HEK293 (cell line): ENCODE results near the gene FTO.

Experiments used
- CTCF ChIA-PET: fragments of 350-600 bp; formaldehyde crosslinking; extraction: SDS; loops from one replicate; lab custom pipeline; 2021; ENCODE audit warnings: antibody characterized with exemption; lab: Yijun Ruan, JAX
- POLR2A ChIA-PET: fragments of 300-600 bp; formaldehyde crosslinking; extraction: SDS; loops from one replicate; lab custom pipeline; 2020; ENCODE audit warnings: antibody characterized with exemption, inconsistent platforms; lab: Yijun Ruan, JAX
- H3K27ac ChIP-seq: fragments of 200-500 bp; sonication (Bioruptor generic); 2 replicates; pipeline ENCODE4 v1.5.1; 2014; ENCODE audit warnings: low read depth, low read length, control low read depth, inconsistent platforms; ENCODE audit errors: extremely low read depth
- H3K36me3 ChIP-seq, 2 experiments: fragments of 200-500 bp in 1 of 2; sonication (Bioruptor generic) in 1 of 2; 1 replicate in 1 of 2; 2 replicates in 1 of 2; pipeline ENCODE4 v1.5.1; 2014 to 2017; ENCODE audit warnings: inconsistent platforms in 2 of 2, low read length in 2 of 2; ENCODE audit not compliant: control insufficient read depth in 2 of 2, insufficient read depth in 1 of 2
- H3K4me1 ChIP-seq: fragments of 200-500 bp; sonication (Bioruptor generic); 2 replicates; pipeline ENCODE4 v1.5.1; 2014; ENCODE audit warnings: mild to moderate bottlenecking, low read length, inconsistent platforms; ENCODE audit not compliant: control insufficient read depth, insufficient read depth
- H3K4me3 ChIP-seq: 2 replicates; pipeline ENCODE4 v1.5.1; 2011; ENCODE audit warnings: low read depth, mild to moderate bottlenecking, control low read depth, low read length, moderate library complexity
- H3K9me3 ChIP-seq: fragments of 200-500 bp; sonication (Bioruptor generic); 2 replicates; pipeline ENCODE4 v1.5.1; 2014; ENCODE audit warnings: low read depth, low read length, inconsistent platforms; ENCODE audit not compliant: control insufficient read depth, insufficient read depth
- MZF1 ChIP-seq: fragments of 450-650 bp; formaldehyde crosslinking; IDR thresholded peaks from 2 replicates; pipeline ENCODE4 v1.5.1; 2017; ENCODE audit warnings: missing biosample characterization, missing genetic modification characterization, borderline replicate concordance
- TSHZ1 ChIP-seq: fragments of 450-650 bp; formaldehyde crosslinking; IDR thresholded peaks from 2 replicates; pipeline ENCODE4 v1.5.1; 2016; ENCODE audit warnings: missing biosample characterization, missing genetic modification characterization, borderline replicate concordance
- WT1 ChIP-seq: fragments of 450-650 bp; formaldehyde crosslinking; IDR thresholded peaks from 2 replicates; pipeline ENCODE4 v1.5.1; 2016; ENCODE audit warnings: missing biosample characterization, missing genetic modification characterization
- YY2 ChIP-seq: fragments of 450-650 bp; formaldehyde crosslinking; IDR thresholded peaks from 2 replicates; pipeline ENCODE4 v1.5.1; 2016; ENCODE audit warnings: missing biosample characterization, missing genetic modification characterization
- ZFP37 ChIP-seq: fragments of 450-650 bp; formaldehyde crosslinking; IDR thresholded peaks from 2 replicates; pipeline ENCODE4 v1.5.1; 2016; ENCODE audit warnings: missing biosample characterization, missing genetic modification characterization
- ZNF138 ChIP-seq: fragments of 450-650 bp; formaldehyde crosslinking; IDR thresholded peaks from 2 replicates; pipeline ENCODE4 v1.5.1; 2016; ENCODE audit warnings: missing biosample characterization, missing genetic modification characterization, borderline replicate concordance
- ZNF157 ChIP-seq: fragments of 450-650 bp; formaldehyde crosslinking; IDR thresholded peaks from 2 replicates; pipeline ENCODE4 v1.5.1; 2016; ENCODE audit warnings: missing biosample characterization, missing genetic modification characterization
- ZNF16 ChIP-seq: fragments of 450-650 bp; formaldehyde crosslinking; IDR thresholded peaks from 2 replicates; pipeline ENCODE4 v1.5.1; 2016; ENCODE audit warnings: low read depth, missing biosample characterization, missing genetic modification characterization
- ZNF292 ChIP-seq: fragments of 450-650 bp; formaldehyde crosslinking; IDR thresholded peaks from 2 replicates; pipeline ENCODE4 v1.5.1; 2016; ENCODE audit warnings: low read depth, missing biosample characterization, missing genetic modification characterization, borderline replicate concordance
- ZNF324 ChIP-seq: fragments of 450-650 bp; formaldehyde crosslinking; IDR thresholded peaks from 2 replicates; pipeline ENCODE4 v1.5.1; 2016; ENCODE audit warnings: missing biosample characterization, missing genetic modification characterization
- ZNF335 ChIP-seq: fragments of 450-650 bp; formaldehyde crosslinking; conservative IDR thresholded peaks from 2 replicates; pipeline ENCODE4 v1.5.1; 2016; ENCODE audit warnings: missing biosample characterization, missing genetic modification characterization
- ZNF423 ChIP-seq: fragments of 450-650 bp; formaldehyde crosslinking; IDR thresholded peaks from 2 replicates; pipeline ENCODE4 v1.5.1; 2016; ENCODE audit warnings: missing biosample characterization, missing genetic modification characterization
- ZNF530 ChIP-seq: fragments of 450-650 bp; formaldehyde crosslinking; IDR thresholded peaks from 2 replicates; pipeline ENCODE4 v1.5.1; 2016; ENCODE audit warnings: low read depth, missing biosample characterization, missing genetic modification characterization
- ZNF544 ChIP-seq: fragments of 450-650 bp; formaldehyde crosslinking; IDR thresholded peaks from 2 replicates; pipeline ENCODE4 v1.5.0; 2017; ENCODE audit warnings: missing biosample characterization, missing genetic modification characterization
- ZNF548 ChIP-seq: fragments of 450-650 bp; formaldehyde crosslinking; IDR thresholded peaks from 2 replicates; pipeline ENCODE4 v1.5.1; 2016; ENCODE audit warnings: missing biosample characterization, missing genetic modification characterization
- ZNF571 ChIP-seq: fragments of 450-650 bp; formaldehyde crosslinking; IDR thresholded peaks from 2 replicates; pipeline ENCODE4 v1.5.0; 2017; ENCODE audit warnings: missing biosample characterization, missing genetic modification characterization
- ZNF600 ChIP-seq: fragments of 450-650 bp; formaldehyde crosslinking; IDR thresholded peaks from 2 replicates; pipeline ENCODE4 v1.5.1; 2016; ENCODE audit warnings: missing biosample characterization, missing genetic modification characterization
- ZNF670 ChIP-seq: fragments of 450-650 bp; formaldehyde crosslinking; IDR thresholded peaks from 2 replicates; pipeline ENCODE4 v1.5.1; 2016; ENCODE audit warnings: missing biosample characterization, missing genetic modification characterization, low read depth
- ZNF747 ChIP-seq: fragments of 450-650 bp; formaldehyde crosslinking; IDR thresholded peaks from 2 replicates; pipeline ENCODE4 v1.5.1; 2016; ENCODE audit warnings: missing biosample characterization, missing genetic modification characterization
- ZNF76 ChIP-seq: fragments of 450-650 bp; formaldehyde crosslinking; IDR thresholded peaks from 2 replicates; pipeline ENCODE4; 2016; ENCODE audit warnings: low read depth, missing biosample characterization, missing genetic modification characterization, borderline replicate concordance
- ZSCAN4 ChIP-seq: fragments of 450-650 bp; formaldehyde crosslinking; IDR thresholded peaks from 2 replicates; pipeline ENCODE4 v1.5.1; 2017; ENCODE audit warnings: missing biosample characterization, missing genetic modification characterization

FTO gene

GRCh38 chr16:54009464-54010176 lies 305.7 kb downstream of the FTO start:
- ChIA-PET CTCF (no interaction called here), POLR2A (no interaction called here)
- Histone ChIP-seq H3K27ac (no peak overlapping the region), H3K9me3 (no peaks in the 10 kb centered on the region), H3K4me3 (no peak overlapping the region), H3K4me1 (no peaks in the 10 kb centered on the region), H3K36me3 (no peaks in the 10 kb centered on the region)
- TF ChIP-seq ZNF670 (tag by site-specific recombination) (no peak), ZNF423 (tag by site-specific recombination) (no peak), ZNF16 (no peak), YY2 (no peak), ZNF157 (tag by site-specific recombination) (no peak), ZFP37 (tag by site-specific recombination) (no peak), ZNF76 (tag by site-specific recombination) (no peak), ZNF548 (tag by site-specific recombination) (no peak), WT1 (tag by site-specific recombination) (no peak), ZNF747 (tag by site-specific recombination) (no peak), ZNF571 (tag by site-specific recombination) (no peak), ZNF530 (tag by site-specific recombination) (no peak), ZSCAN4 (no peak), ZNF138 (tag by site-specific recombination) (no peak), ZNF544 (tag by site-specific recombination) (no peak), ZNF324 (tag by site-specific recombination) (no peak)

GRCh38 chr16:54015147-54015546 lies 311.2 kb downstream of the FTO start:
- ChIA-PET POLR2A (no interaction called here), CTCF (interaction anchor here (0.6 to 1.0 kb wide), 2 partner anchors 69 to 987 kb away, joined by 3 to 4 read pairs; no protein-coding TSS in a partner anchor)
- no peak overlapping the region for H3K27ac ChIP-seq
- H3K36me3 ChIP-seq = no peaks in the 10 kb centered on the region
- no peak overlapping the region for H3K4me3 ChIP-seq
- no peaks in the 10 kb centered on the region for H3K9me3 ChIP-seq
- TF ChIP-seq ZNF292 (tag by site-specific recombination) (no peak), ZNF335 (no peak)
- no peaks in the 10 kb centered on the region for H3K4me1 ChIP-seq

- TF ChIP-seq MZF1 (no peak), ZNF600 (tag by site-specific recombination) (no peak), TSHZ1 (no peak)
- CTCF ChIA-PET = no interaction called here
- Histone ChIP-seq H3K4me3 (no peak overlapping the region), H3K4me1 (no peaks in the 10 kb centered on the region), H3K36me3 (no peaks in the 10 kb centered on the region), H3K9me3 (no peaks in the 10 kb centered on the region), H3K27ac (no peak overlapping the region)
- POLR2A ChIA-PET = no interaction called here
Measured at GRCh38 chr16:54022362-54022761, 318.4 kb downstream of the FTO start.
